ENCODE measurements around the gene MRPS7. TPM values are rescaled to one million over a fixed set of nuclear protein-coding genes. Genes with fewer than 3 reads are reported as not detected.

MRPS7 gene
- total and polyA plus RNA-seq, 8 donors = 11.3 to 34.0 (median 20.0) TPM

GRCh38 chr17:75307957-75308731 lies 46.5 kb downstream of the MRPS7 start:
- Histone ChIP-seq H3K36me3 (no peaks in the 10 kb centered on the region), H3K4me1 (peaks cover 0 to 13% (median 8%) of the 10 kb centered on the region in 3 donors), H3K9me3 (no peaks in the 10 kb centered on the region), H3K27ac (peak overlapping the region in 2 of 4 donors; percentile 72), H3K4me3 (no peak overlapping the region), H3K27me3 (no peaks in the 10 kb centered on the region)
- 68% methylated on average over 13 of the region's 13 CpGs for WGBS, 2 donors
- no peak for TF ChIP-seq CTCF (IDR thresholded peaks at IDR 0.05)
- intact Hi-C loops (cut with DNase I) = no loop called here
- FAIRE-seq = no peak
- DNase-seq = no peak
- ATAC-seq = peak in 1 of 4 donors; percentile 15

DNA sequence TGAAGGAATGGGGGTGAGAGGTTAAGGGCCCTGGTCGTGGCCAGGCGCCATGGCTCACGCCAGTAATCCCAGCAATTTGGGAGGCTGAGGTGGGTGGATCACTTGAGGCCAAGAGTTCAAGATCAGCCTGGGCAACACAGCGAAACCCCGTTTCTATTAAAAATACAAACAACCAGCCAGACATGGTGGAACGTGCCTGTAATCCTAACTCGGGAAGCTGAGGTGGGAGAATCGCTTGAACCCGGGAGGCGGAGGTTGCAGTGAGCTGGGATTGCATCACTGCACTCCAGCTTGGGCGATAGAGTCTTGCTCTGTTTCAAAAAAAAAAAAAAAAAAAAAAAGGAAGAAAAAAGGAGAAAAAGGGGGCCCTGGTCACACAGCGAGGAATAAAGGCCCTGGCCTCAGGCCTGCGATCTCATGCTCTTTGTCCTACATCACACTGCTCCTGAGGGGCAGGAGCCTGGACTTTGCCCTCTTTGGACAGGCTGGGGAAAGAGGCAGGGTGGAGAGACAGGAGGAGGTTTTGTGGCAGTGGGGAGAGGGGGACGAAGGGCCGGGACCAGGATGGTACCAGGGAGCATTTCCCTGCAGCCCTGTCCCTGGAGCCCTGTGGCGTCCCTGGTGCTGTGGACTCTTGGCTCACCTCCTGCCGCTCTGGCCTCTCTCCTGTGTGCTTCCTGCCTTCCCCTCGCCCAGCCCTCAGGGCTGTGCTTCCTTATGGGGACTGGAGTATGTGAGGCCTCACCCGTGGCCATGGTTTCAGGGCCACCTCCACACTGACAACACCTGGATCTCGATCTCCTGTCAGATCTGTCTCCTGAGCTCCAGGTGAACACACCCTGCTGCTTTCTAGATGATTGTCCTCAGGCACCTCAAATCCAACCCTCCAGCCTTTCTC lies 47.3 kb downstream of the MRPS7 start:
- Histone ChIP-seq H3K27ac (peak overlapping the region; percentile 24 to 72 (median 56)), H3K27me3 (no peaks in the 10 kb centered on the region), H3K9me3 (no peaks in the 10 kb centered on the region), H3K36me3 (no peaks in the 10 kb centered on the region), H3K4me1 (peaks cover 0 to 13% (median 8%) of the 10 kb centered on the region in 3 donors), H3K4me3 (no peak overlapping the region)
- ATAC-seq = peak; percentile 78 to 88 (median 84)
- FAIRE-seq = no peak
- DNase-seq = peak; percentile 32 to 69 (median 52)
- no peak for TF ChIP-seq CTCF (IDR thresholded peaks at IDR 0.05)
- WGBS, 2 donors = 48 to 50% methylated on average over 20 of the region's 20 CpGs
- intact Hi-C loops (cut with DNase I) = no loop called here

- peak in 2 of 4 donors; percentile 37 to 41 for ATAC-seq
- WGBS, 2 donors = 76 to 82% methylated on average over 14 of the region's 14 CpGs
- TF ChIP-seq CTCF (IDR thresholded peaks at IDR 0.05) = no peak
- Histone ChIP-seq H3K4me1 (peaks cover 0 to 6% (median 5%) of the 10 kb centered on the region in 3 donors), H3K27ac (peak overlapping the region in 2 of 4 donors; percentile 58), H3K9me3 (no peaks in the 10 kb centered on the region), H3K4me3 (no peak overlapping the region), H3K27me3 (no peaks in the 10 kb centered on the region), H3K36me3 (peaks cover 0 to 5% (median 0%) of the 10 kb centered on the region in 3 donors)
- peak in 1 of 6 donors; percentile 34 for DNase-seq
- intact Hi-C loops (cut with DNase I) = no loop called here
- no peak for FAIRE-seq
Measured at GRCh38 chr17:75313941-75314551, 52.4 kb downstream of the MRPS7 start.

DNA sequence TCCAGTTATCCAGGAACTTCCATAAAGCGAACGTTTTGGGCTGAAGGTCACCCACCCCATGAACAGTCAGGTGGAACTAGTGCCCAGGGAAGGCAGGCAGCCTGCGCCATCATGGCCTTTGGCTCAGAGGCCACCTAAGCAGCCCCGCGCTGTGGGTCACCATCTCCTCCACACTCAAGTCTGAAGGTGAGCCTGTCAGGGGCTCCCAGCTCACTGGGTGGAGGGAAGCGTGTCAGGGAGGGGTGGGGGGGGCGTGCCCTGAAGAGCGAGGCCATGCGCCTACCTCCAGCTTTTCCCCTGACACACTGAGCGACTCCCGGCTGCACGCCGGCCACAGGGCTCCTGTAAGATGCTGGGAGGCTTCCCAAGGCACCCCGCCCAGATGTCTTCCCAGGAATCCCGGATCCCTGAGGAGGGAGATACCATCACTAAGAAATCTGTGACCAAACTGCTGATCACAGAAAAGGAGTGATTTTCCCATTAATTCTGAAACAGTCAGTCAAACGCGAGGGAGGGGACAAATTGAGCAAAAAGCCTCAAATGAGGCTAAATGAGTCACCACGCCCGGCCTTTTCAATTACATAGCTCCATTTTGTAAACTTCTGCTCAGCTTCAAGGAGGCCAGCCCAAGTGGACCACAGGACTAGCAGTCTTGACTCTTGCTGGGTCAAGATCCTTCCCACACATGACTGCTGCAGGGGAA lies 54.0 kb downstream of the MRPS7 start:
- no peak for FAIRE-seq
- Histone ChIP-seq H3K27ac (no peak overlapping the region), H3K4me1 (no peaks in the 10 kb centered on the region), H3K36me3 (peaks cover 0 to 13% (median 0%) of the 10 kb centered on the region in 3 donors), H3K9me3 (no peaks in the 10 kb centered on the region), H3K27me3 (no peaks in the 10 kb centered on the region), H3K4me3 (no peak overlapping the region)
- TF ChIP-seq CTCF (IDR thresholded peaks at IDR 0.05) = no peak
- ATAC-seq = peak in 1 of 4 donors; percentile 7
- intact Hi-C loops (cut with DNase I) = no loop called here
- no peak for DNase-seq
- 84 to 88% methylated on average over 19 of the region's 19 CpGs for WGBS, 2 donors

Other genes starting within 250 kb of the MRPS7 start
- gene MRPL58, start 249.2 kb upstream of the MRPS7 start, total RNA-seq = 10 to 100 TPM; 11.7 to 22.2 (median 14.1) TPM
- gene MRPL58, start 249.2 kb upstream of the MRPS7 start, polyA plus RNA-seq = 10 to 100 TPM; 20.9 to 23.6 TPM
- 100 to 1,000 TPM in 4 of 6 donors, 10 to 100 TPM in 2; 81.6 to 121 (median 105) TPM for gene ATP5PD, start 214.9 kb upstream of the MRPS7 start, total RNA-seq
- 100 to 1,000 TPM; 215 to 229 TPM for gene ATP5PD, start 214.9 kb upstream of the MRPS7 start, polyA plus RNA-seq
- gene KCTD2, start 214.7 kb upstream of the MRPS7 start, total RNA-seq = 10 to 100 TPM in 1 of 6 donors, 1 to 10 TPM in 5; 6.3 to 13.2 (median 8.5) TPM
- gene KCTD2, start 214.7 kb upstream of the MRPS7 start, polyA plus RNA-seq = 10 to 100 TPM; 13.0 to 14.6 TPM
- 1 to 10 TPM; 2.2 to 5.2 (median 4.0) TPM for gene SLC16A5, start 173.9 kb upstream of the MRPS7 start, total RNA-seq
- 1 to 10 TPM; 7.8 to 8.8 TPM for gene SLC16A5, start 173.9 kb upstream of the MRPS7 start, polyA plus RNA-seq
- gene ARMC7, start 151.9 kb upstream of the MRPS7 start, total RNA-seq = 1 to 10 TPM; 2.3 to 7.4 (median 3.4) TPM
- 1 to 10 TPM; 5.7 to 6.3 TPM for gene ARMC7, start 151.9 kb upstream of the MRPS7 start, polyA plus RNA-seq
- 10 to 100 TPM; 14.4 to 32.3 (median 18.7) TPM for gene NT5C, start 130.1 kb upstream of the MRPS7 start, total RNA-seq
- gene NT5C, start 130.1 kb upstream of the MRPS7 start, polyA plus RNA-seq = 10 to 100 TPM; 62.5 to 76.3 TPM
- gene JPT1, start 107.4 kb upstream of the MRPS7 start, total RNA-seq = 10 to 100 TPM in 3 of 6 donors, 1 to 10 TPM in 3; 7.5 to 32.9 (median 11.9) TPM
- gene JPT1, start 107.4 kb upstream of the MRPS7 start, polyA plus RNA-seq = 10 to 100 TPM; 21.8 to 33.1 TPM
- gene SUMO2, start 78.9 kb upstream of the MRPS7 start, total RNA-seq = 100 to 1,000 TPM; 102 to 178 (median 141) TPM
- 10 to 100 TPM; 38.1 to 62.6 TPM for gene SUMO2, start 78.9 kb upstream of the MRPS7 start, polyA plus RNA-seq
- 10 to 100 TPM; 21.0 to 33.1 (median 23.0) TPM for gene NUP85, start 56.2 kb upstream of the MRPS7 start, total RNA-seq
- gene NUP85, start 56.2 kb upstream of the MRPS7 start, polyA plus RNA-seq = 100 to 1,000 TPM in 1 of 2 donors, 10 to 100 TPM in 1; 45.7 to 105 TPM
- gene GGA3, start 273 bp upstream of the MRPS7 start, total RNA-seq = 10 to 100 TPM; 13.9 to 31.1 (median 20.2) TPM
- 10 to 100 TPM; 25.9 to 39.7 TPM for gene GGA3, start 273 bp upstream of the MRPS7 start, polyA plus RNA-seq
- gene MIF4GD, start 9.4 kb downstream of the MRPS7 start, total RNA-seq = 10 to 100 TPM; 11.7 to 15.4 (median 14.7) TPM
- 10 to 100 TPM; 10.6 to 17.6 TPM for gene MIF4GD, start 9.4 kb downstream of the MRPS7 start, polyA plus RNA-seq
- gene SLC25A19, start 27.6 kb downstream of the MRPS7 start, total RNA-seq = 10 to 100 TPM in 1 of 6 donors, 1 to 10 TPM in 5; 4.4 to 10.8 (median 6.7) TPM
- gene SLC25A19, start 27.6 kb downstream of the MRPS7 start, polyA plus RNA-seq = 1 to 10 TPM; 8.5 to 9.3 TPM
- 10 to 100 TPM; 25.2 to 64.7 (median 36.5) TPM for gene GRB2, start 143.8 kb downstream of the MRPS7 start, total RNA-seq
- gene GRB2, start 143.8 kb downstream of the MRPS7 start, polyA plus RNA-seq = 10 to 100 TPM; 18.5 to 24.4 TPM
- gene TMEM94, start 194.8 kb downstream of the MRPS7 start, total RNA-seq = 10 to 100 TPM; 29.9 to 53.3 (median 34.9) TPM
- 10 to 100 TPM; 55.4 to 64.9 TPM for gene TMEM94, start 194.8 kb downstream of the MRPS7 start, polyA plus RNA-seq